Measurements from ENCODE around the gene COX5B. TPM values are rescaled to one million over a fixed set of nuclear protein-coding genes. Genes with fewer than 3 reads are reported as not detected.

Gene COX5B
- total and polyA plus RNA-seq, 9 of the 15 experiments (the other 6 are each of a cell fraction or from before 2014, with no cell fraction given): 154 to 1,424 (median 487) TPM

GRCh38 chr2:97645695-97646629 is at the start of gene COX5B (continued):
- no peak for TF ChIP-seq ZNF398 (CRISPR knock-in tag; IDR thresholded peaks at IDR 0.05)
- TF ChIP-seq CGGBP1 (CRISPR knock-in tag; IDR thresholded peaks at IDR 0.05): no peak
- TF ChIP-seq SUPT5H (IDR thresholded peaks at IDR 0.05): peak; percentile 96
- peak; percentile 85 for TF ChIP-seq CBX1 (IDR thresholded peaks at IDR 0.05; ENCODE audit: low read depth)
- TF ChIP-seq ETV5 (CRISPR knock-in tag; IDR thresholded peaks at IDR 0.05; ENCODE audit: low read depth): peak; percentile 20; the same call in 1 of the 2 replicates
- peak; percentile 45 for TF ChIP-seq PRDM10 (IDR thresholded peaks at IDR 0.05; ENCODE audit: partially characterized antibody)
- no peak for TF ChIP-seq TARDBP (IDR thresholded peaks at IDR 0.05)
- TF ChIP-seq POU5F1 (IDR thresholded peaks at IDR 0.05; ENCODE audit: borderline replicate concordance, low read depth, low read length, partially characterized antibody): no peak
- no peak for TF ChIP-seq CREBBP (IDR thresholded peaks at IDR 0.05; ENCODE audit: low read depth, low read length)
- no peak for TF ChIP-seq ZNF830 (CRISPR knock-in tag; IDR thresholded peaks at IDR 0.05)
- peak; percentile 92 for TF ChIP-seq ELF1 (tag; IDR thresholded peaks at IDR 0.05)
- TF ChIP-seq RHOXF2B (CRISPR knock-in tag; conservative IDR thresholded peaks at IDR 0.05): no peak
- TF ChIP-seq USF1 (CRISPR knock-in tag; IDR thresholded peaks at IDR 0.05): peak; percentile 29; the same call in 1 of the 2 replicates
- TF ChIP-seq EP400 (IDR thresholded peaks at IDR 0.05): peak; percentile 74; the same call in 1 of the 2 replicates
- peak; percentile 95 for TF ChIP-seq PHB (CRISPR knock-in tag; IDR thresholded peaks at IDR 0.05)
- TF ChIP-seq SREBF2 (CRISPR knock-in tag; IDR thresholded peaks at IDR 0.05): 0 out of 2 replicates have a peak, but pooled peaks have one; percentile 15
- TF ChIP-seq DPF2 (IDR thresholded peaks at IDR 0.05): no peak
- TF ChIP-seq ZBTB1 (CRISPR knock-in tag; IDR thresholded peaks at IDR 0.05; ENCODE audit: borderline replicate concordance, low read depth): 0 out of 2 replicates have a peak, but pooled peaks have one; percentile 19
- peak in 1 of 2 experiments; percentile 67; a peak in 3 of 4 replicates for TF ChIP-seq MAZ (CRISPR knock-in tag; conservative IDR thresholded peaks at IDR 0.05 in 1 of 2, IDR thresholded peaks at IDR 0.05 in 1 of 2)
- peak; percentile 89 for TF ChIP-seq PHF20 (IDR thresholded peaks at IDR 0.05; ENCODE audit: partially characterized antibody)
- TF ChIP-seq RBBP5 (IDR thresholded peaks at IDR 0.05; ENCODE audit: borderline replicate concordance, insufficient read depth, low read length, poor library complexity, severe bottlenecking): peak; percentile 91

Data from K562 (cell line).